HG03520 (cell line): Measurements from ENCODE around the gene GOLGA3.
A peak's percentile ranks its signal among the peaks of the same experiment; 100 is the strongest.
"Not testable (repeated sequence)": the region's sequence is repeated elsewhere in the genome, so short reads cannot be mapped to it uniquely, and the experiment has no call there.

Experiments
- ATAC-seq: cut with Tn5 transposase; IDR thresholded peaks from one replicate; pipeline ENCODE4 v1.9.1; 2021; ENCODE audit warnings: mild to moderate bottlenecking, moderate library complexity; ENCODE audit not compliant: unreplicated experiment

Gene GOLGA3

DNA sequence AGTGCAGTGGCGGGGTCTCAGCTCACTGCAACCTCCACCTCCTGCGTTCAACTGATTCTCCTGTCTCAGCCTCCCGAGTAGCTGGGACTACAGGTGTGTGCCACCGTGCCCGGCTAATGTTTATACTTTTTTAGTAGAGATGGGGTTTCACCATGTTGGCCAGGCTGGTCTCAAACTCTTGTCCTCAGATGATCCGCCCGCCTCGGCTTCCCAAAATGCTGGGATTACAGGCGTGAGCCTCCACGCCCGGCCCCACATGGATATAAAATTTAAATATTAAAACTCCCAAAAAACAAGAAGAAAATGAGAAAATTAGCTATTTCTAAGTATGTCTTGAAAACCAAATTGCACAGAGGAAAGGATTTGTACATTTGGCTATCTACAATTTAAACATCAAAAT, 16.0 kb upstream of the GOLGA3 start:
- not testable (repeated sequence) for ATAC-seq

- no peak for ATAC-seq
These were observed 13.9 kb upstream of the GOLGA3 start for GRCh38 chr12:132842449-132843045.

- ATAC-seq = no peak
These were observed 12.5 kb upstream of the GOLGA3 start for GRCh38 chr12:132841151-132841550.

- no peak for ATAC-seq
These were observed 11.9 kb upstream of the GOLGA3 start for GRCh38 chr12:132840536-132840935.

DNA sequence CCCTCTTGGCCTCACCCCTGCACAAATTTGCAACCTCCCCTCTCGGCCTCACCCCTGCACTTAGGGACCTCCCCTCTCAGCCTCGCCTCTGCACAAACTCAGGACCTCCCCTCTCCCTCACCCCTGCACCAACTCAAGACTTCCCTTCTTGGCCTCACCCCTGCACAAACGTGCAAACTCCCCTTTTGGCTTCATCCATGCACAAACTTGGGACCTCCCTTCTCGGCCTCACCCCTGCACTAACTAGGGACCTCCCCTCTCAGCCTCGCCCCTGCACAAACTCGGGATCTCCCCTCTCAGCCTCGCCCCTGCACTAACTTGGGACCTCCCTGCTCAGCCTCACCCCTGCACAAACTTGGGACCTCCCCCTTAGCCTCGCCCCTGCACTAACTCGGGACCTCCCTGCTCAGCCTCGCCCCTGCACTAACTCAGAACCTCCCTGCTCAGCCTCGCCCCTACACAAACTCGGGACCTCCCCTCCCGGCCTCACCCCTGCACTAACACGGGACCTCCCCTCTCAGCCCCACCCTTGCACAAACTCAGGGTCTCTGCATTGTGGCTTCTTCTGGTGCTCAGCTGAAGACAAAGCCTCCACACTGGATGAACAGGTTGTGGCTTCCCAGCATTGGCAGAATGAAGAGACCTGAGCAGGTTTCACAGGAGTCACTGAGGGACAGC, 11.0 kb upstream of the GOLGA3 start:
- ATAC-seq = no peak

DNA sequence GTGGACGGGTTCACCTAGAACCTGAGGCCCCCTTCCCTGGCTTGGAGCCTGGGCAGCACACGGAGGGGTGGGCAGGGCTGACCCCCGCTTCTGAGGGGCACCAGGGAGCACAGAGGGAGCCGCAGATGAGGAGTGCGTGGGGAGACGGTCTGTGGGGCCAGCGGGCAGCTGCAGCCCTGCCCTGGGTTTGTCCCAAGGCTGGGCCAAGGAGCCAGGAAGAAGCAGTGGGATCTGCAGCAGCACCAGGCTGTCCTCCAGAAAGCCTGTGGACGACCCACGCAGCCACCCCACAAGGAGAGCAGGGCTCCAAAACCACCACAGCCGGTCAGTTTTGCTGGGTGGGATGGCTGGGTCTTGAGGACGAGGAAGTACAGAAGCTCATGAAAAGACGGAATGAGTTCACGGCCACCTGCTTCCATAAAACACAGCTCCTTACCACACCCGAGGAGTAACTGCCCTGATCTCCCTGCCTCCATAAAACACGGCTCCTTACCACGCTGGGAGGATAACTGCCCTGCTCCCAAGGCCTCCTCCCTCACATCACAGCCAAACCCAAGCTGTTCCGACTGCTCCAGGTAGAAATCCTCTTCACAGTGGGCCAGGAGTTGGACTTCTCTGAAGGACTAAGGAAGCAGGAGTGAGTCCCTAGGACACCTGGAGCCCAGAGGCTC, 9.9 kb upstream of the GOLGA3 start:
- no peak for ATAC-seq

GRCh38 chr12:132837693-132838409, 9.2 kb upstream of the GOLGA3 start:
- no peak for ATAC-seq

DNA sequence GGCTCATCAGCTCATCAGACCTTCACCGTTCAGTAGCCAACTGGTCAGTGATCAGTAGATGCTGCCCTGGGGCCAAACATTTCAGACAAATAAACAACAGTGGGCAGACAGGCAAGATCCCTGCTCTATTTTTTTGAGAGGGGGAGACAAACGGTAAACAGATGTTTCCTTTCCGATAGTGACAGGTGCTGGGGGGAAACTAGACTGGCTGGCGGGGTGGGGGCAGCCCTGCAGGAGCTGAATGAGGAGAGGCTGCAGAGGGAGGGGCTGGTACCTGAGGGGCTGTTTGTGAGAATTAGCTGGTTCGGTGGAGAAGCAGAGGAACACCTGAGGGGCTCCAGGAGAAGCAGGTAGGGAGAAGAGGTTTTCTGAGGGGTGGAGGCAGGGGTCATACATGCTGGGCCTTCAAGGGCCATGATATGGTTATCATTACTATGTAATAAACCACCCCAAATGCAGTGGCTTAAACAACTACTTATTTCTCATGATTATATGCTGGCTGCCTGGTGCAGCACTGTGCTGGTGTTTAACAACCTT, 8.2 kb upstream of the GOLGA3 start:
- no peak for ATAC-seq

DNA sequence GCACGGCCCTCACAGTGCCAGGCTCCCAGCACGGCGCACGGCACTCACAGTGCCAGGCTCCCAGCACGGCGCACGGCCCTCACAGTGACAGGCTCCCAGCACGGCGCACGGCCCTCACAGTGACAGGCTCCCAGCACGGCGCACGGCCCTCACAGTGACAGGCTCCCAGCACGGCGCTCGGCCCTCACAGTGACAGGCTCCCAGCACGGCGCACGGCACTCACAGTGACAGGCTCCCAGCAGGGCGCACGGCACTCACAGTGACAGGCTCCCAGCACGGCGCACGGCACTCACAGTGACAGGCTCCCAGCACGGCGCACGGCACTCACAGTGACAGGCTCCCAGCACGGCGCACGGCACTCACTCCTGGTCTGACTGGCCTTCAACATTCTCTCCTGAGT, 7.6 kb upstream of the GOLGA3 start:
- not testable (repeated sequence) for ATAC-seq

- ATAC-seq = no peak
These were observed 6.7 kb upstream of the GOLGA3 start for GRCh38 chr12:132835076-132836025.

DNA sequence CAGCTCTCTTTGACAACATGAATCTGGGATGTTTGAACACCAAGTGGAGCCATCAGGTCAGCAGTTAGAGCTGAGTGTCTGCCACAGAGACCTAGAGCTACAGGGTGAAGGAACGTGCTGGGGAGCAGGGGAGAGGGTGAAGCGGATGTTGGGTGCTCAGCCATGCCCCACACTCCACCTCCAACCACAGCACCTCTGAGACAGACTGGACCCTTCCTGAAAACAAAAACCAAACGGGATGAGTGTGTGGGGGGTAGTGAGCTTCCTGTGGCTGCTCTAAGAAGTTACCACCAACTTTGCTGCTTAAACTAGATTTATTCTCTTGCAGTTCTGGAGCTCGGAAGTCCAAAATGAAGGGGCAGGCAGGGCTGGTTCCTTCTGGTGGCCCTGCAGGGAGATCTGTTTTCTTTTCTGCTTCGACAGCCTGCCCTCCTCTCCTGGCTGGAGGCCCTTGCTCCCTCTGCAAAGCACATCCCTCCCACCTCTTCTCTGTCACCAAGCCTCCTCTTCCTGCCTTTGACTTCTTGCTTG, 5.6 kb upstream of the GOLGA3 start:
- no peak for ATAC-seq

DNA sequence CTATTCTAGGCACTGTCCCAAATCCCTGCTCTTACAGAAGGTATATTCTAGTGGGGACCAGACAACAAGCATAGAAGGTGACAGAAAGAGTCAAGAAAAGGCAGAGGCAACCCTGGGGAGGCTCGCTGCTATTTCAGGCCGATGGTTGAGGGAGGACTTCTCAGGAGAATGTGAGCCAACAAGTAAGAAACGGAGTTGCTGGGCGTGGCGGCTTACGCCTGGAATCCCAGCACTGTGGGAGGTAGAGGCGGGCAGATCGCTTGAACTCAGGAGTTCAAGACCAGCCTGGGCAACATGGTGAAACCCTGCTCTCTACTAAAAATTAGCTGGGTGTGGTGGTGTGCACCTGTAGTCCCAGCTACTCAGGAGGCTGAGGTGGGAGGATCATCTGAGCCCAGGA, 4.7 kb upstream of the GOLGA3 start:
- no peak for ATAC-seq

- no peak for ATAC-seq
These were observed 3.1 kb upstream of the GOLGA3 start for GRCh38 chr12:132831771-132832170.

- peak; percentile 31 for ATAC-seq
These were observed 636 bp downstream of the GOLGA3 start for GRCh38 chr12:132827763-132828703.

DNA sequence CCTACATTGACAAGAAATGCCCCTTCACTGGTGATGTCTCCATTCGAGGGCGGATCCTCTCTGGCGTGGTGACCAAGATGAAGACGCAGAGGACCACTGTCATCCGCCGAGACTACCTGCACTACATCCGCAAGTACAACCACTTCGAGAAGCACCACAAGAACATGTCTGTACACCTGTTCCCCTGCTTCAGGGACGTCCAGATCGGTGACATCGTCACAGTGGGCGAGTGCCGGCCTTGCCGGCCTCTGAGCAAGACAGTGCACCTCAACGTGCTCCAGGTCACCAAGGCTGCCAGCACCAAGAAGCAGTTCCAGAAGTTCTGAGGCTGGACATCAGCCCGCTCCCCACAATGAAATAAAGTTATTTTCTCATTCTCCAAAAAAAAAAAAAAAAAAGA, 2.8 kb downstream of the GOLGA3 start:
- no peak for ATAC-seq

- ATAC-seq = no peak
These were observed 3.6 kb downstream of the GOLGA3 start for GRCh38 chr12:132825089-132825488.

- no peak for ATAC-seq
These were observed 4.6 kb downstream of the GOLGA3 start for GRCh38 chr12:132824053-132824452.

- ATAC-seq = no peak
These were observed 10.1 kb downstream of the GOLGA3 start for GRCh38 chr12:132818562-132818961.

DNA sequence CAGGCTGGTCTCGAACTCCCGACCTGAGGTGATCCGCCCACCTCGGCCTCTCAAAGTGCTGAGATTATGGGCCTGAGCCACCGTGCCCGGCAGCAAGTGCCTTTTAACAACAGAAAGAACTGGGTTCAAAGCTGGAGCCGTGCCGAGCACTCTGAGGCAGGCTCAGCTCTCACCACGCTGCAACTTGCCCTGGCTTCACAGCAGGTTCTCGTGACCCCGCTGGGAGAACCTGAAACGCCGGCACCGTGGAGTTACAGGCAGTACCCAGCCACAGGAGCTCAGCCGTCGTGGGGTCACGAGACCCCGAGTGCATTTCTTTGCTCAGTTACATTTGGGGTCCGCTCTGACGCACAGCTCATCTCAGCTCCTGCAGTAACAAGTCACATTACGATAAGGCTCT, 14.4 kb downstream of the GOLGA3 start:
- ATAC-seq = no peak
